ENCODE data around the gene MEIOSIN. TPM values are rescaled to one million over a fixed set of nuclear protein-coding genes. Genes with fewer than 3 reads are reported as not detected.
A peak's percentile ranks its signal among the peaks of the same experiment; 100 is the strongest.

The MEIOSIN gene
- total and polyA plus RNA-seq, 9 of the 15 experiments (the other 6 are each of a cell fraction or from before 2014, with no cell fraction given) = 0.06 to 2.0 (median 0.76) TPM

- TF ChIP-seq, protein P1, sequence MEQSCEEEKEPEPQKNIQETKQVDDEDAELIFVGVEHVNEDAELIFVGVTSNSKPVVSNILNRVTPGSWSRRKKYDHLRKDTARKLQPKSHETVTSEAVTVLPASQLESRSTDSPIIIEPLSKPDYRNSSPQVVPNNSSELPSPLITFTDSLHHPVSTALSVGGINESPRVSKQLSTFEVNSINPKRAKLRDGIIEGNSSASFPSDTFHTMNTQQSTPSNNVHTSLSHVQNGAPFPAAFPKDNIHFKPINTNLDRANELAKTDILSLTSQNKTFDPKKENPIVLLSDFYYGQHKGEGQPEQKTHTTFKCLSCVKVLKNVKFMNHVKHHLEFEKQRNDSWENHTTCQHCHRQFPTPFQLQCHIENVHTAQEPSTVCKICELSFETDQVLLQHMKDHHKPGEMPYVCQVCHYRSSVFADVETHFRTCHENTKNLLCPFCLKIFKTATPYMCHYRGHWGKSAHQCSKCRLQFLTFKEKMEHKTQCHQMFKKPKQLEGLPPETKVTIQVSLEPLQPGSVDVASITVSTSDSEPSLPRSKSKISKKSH (CRISPR knock-in tag; IDR thresholded peaks at IDR 0.05) = 0 out of 2 replicates have a peak, but pooled peaks have one; percentile 52
- TF ChIP-seq NR2F6 (CRISPR knock-in tag; IDR thresholded peaks at IDR 0.05) (0 out of 2 replicates have a peak, but pooled peaks have one; percentile 23), ZBTB1 (CRISPR knock-in tag; IDR thresholded peaks at IDR 0.05; ENCODE audit: borderline replicate concordance, low read depth) (0 out of 2 replicates have a peak, but pooled peaks have one; percentile 53), BCOR (IDR thresholded peaks at IDR 0.05) (no peak), NR3C1 (CRISPR knock-in tag; IDR thresholded peaks at IDR 0.05) (0 out of 2 replicates have a peak, but pooled peaks have one; percentile 24), CBFB (CRISPR knock-in tag; IDR thresholded peaks at IDR 0.05) (no peak), HIVEP1 (CRISPR knock-in tag; IDR thresholded peaks at IDR 0.05) (no peak), FOXJ3 (CRISPR knock-in tag; IDR thresholded peaks at IDR 0.05) (no peak), ZFP91 (CRISPR knock-in tag; IDR thresholded peaks at IDR 0.05) (no peak), ZBTB8A (IDR thresholded peaks at IDR 0.05; ENCODE audit: partially characterized antibody) (no peak), ZNF277 (CRISPR knock-in tag; IDR thresholded peaks at IDR 0.05; ENCODE audit: borderline replicate concordance) (no peak), TEAD1 (CRISPR knock-in tag; IDR thresholded peaks at IDR 0.05) (peak in 1 of 2 experiments; percentile 18; a peak in 1 of 4 replicates), CREM (IDR thresholded peaks at IDR 0.05; ENCODE audit: low read depth) (no peak), HBP1 (CRISPR knock-in tag; IDR thresholded peaks at IDR 0.05) (no peak), CHD1 (IDR thresholded peaks at IDR 0.05; ENCODE audit: low read length) (no peak), NONO (IDR thresholded peaks at IDR 0.05; ENCODE audit: low read depth in 2 of 2, low read length in 1 of 2) (no peak)
- TF ChIP-seq, protein P2, sequence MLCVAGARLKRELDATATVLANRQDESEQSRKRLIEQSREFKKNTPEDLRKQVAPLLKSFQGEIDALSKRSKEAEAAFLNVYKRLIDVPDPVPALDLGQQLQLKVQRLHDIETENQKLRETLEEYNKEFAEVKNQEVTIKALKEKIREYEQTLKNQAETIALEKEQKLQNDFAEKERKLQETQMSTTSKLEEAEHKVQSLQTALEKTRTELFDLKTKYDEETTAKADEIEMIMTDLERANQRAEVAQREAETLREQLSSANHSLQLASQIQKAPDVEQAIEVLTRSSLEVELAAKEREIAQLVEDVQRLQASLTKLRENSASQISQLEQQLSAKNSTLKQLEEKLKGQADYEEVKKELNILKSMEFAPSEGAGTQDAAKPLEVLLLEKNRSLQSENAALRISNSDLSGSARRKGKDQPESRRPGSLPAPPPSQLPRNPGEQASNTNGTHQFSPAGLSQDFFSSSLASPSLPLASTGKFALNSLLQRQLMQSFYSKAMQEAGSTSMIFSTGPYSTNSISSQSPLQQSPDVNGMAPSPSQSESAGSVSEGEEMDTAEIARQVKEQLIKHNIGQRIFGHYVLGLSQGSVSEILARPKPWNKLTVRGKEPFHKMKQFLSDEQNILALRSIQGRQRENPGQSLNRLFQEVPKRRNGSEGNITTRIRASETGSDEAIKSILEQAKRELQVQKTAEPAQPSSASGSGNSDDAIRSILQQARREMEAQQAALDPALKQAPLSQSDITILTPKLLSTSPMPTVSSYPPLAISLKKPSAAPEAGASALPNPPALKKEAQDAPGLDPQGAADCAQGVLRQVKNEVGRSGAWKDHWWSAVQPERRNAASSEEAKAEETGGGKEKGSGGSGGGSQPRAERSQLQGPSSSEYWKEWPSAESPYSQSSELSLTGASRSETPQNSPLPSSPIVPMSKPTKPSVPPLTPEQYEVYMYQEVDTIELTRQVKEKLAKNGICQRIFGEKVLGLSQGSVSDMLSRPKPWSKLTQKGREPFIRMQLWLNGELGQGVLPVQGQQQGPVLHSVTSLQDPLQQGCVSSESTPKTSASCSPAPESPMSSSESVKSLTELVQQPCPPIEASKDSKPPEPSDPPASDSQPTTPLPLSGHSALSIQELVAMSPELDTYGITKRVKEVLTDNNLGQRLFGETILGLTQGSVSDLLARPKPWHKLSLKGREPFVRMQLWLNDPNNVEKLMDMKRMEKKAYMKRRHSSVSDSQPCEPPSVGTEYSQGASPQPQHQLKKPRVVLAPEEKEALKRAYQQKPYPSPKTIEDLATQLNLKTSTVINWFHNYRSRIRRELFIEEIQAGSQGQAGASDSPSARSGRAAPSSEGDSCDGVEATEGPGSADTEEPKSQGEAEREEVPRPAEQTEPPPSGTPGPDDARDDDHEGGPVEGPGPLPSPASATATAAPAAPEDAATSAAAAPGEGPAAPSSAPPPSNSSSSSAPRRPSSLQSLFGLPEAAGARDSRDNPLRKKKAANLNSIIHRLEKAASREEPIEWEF (CRISPR knock-in tag; IDR thresholded peaks at IDR 0.05) = no peak
Observed at GRCh38 chr19:45769821-45770191, 36.6 kb downstream of the MEIOSIN start (continued).
